Fibroblast of upper back skin (primary cell): Measurements from ENCODE around the gene WASF1.
"Not testable (repeated sequence)": the region's sequence is repeated elsewhere in the genome, so short reads cannot be mapped to it uniquely, and the experiment has no call there.

ENCODE experiments used
- DNase-seq: peaks from one replicate; pipeline ENCODE4 v3.0.0-alpha.2; 2013

WASF1 gene

GRCh38 chr6:110173506-110174132 is 5.9 kb downstream of the WASF1 start:
- no peak for DNase-seq

GRCh38 chr6:110170081-110170480 is 9.4 kb downstream of the WASF1 start:
- no peak for DNase-seq

- no peak for DNase-seq
Observed at GRCh38 chr6:110158479-110158878, 21.0 kb downstream of the WASF1 start.

GRCh38 chr6:110147870-110148269 is 31.6 kb downstream of the WASF1 start:
- no peak for DNase-seq

DNA sequence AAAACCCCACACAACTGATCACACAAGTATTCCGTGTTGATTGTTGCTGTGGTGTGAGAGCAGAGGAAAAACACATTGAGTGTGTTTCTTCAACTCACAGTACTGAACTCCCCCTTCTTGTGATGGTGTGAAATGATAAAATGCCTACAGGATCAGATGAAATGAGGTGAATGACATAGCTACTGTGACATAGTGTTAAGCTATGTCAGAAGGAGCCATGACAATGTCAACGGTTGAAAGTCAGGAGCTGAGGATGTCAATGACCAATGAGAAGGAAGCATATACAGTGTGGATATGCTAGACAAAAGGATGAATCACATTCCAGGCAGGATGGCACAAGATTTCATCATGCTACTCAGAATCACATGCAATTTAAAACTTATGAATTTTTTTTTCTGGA is 38.8 kb downstream of the WASF1 start:
- DNase-seq, result peak; percentile 88

DNA sequence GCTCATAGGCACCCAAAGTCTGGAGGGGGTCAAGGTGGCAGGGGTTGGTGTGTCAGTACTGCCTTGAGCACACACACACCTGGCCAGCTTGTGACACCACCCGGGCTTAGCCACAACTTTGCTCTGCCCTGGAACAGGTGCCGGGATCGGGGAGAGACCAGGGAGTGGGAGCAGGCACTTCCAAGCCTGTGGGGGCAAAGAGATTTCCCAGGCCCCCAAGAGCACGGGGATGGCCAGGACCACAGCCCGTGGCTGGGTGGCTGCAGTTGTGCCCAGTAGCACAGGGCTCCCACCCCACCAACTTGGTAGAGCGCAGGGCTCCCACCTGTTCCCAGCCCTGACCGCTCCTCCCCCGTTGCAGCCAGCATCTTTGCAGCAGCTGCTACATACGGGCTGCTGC is 40.4 kb downstream of the WASF1 start:
- no peak for DNase-seq

DNA sequence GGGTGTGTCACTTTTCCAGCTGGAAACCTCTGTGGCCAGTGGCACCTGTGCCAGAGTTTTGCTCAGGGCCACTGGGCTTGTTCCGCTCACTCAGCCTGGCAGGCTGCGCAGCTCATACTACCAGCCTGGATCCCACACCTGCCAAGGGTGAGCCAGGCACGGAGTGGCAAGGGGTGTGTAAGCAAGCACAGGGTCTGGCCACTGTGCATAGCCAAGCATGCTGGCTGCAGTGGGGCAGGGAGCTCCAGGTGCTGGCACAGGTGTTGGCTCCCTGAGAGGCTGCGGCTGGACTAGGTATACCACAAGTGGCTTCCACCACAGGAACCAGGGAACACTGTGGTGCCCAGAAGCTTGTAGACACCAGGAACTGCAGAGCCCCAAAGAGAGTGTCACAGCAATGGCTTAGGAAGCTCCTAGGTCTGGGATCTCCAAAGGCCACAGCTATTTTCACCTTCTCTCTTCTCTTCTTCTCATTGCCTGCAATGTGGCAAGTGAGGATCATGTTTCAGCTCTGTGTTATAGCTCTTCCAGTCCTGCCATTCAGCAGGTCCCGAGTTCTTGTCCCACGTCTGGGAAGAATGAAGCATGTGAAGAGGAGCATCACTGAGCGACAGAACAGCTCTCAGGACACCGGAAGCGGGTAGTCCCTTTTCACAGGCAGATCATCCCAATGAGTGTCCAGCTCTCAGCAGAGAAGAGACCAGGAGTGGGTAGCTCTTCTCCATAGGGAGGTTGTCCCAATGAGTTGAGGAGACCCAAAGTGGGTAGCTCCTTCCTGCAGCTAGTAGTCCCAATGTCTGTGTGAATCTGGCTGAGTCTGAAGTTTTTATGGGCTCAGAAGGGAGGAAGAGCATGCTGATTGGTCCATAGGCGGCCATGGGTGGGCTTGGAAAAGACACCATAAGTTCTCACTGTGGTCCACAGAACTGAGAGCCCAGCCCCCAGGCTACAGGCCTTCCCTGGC is 41.3 kb downstream of the WASF1 start:
- DNase-seq, result no peak

DNA sequence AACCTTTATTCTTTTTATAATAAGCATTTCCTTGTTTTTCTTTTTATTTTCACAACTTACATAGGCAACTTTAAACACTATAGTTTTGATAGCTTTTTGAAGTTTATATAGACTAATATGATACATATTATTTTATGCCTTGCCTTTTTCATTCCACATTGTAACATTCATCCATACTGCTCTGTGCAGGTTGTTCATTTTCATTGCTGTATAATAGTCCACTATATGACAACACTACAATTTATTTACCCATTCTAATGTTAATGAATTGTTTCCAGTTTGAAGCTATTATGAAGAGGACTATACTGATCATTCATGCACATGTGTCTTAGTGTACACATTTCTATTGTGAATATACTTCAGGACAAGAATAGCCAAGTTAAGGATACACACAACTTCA is 49.1 kb downstream of the WASF1 start:
- DNase-seq, result no peak

- no peak for DNase-seq
Observed at GRCh38 chr6:110128418-110128817, 51.1 kb downstream of the WASF1 start.

DNA sequence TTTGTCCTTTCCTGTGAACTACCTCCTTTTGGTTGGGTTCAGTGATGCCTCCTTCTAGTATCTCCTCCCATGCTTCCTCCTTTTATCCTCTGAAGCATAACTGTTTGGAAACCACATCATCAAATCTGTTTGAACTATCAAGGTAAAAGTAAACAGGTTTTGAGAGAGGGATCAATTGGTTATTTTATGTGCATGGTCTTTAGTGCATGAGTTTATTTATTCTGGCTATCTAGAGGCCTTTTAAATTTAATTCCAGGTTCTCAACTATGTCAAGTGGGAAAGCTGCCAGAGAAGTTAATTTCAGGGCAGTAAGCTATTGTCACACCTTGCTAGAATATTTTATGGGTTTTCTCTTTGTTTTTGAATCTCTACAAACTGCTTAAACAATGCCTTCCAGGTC is 54.1 kb downstream of the WASF1 start:
- no peak for DNase-seq

DNA sequence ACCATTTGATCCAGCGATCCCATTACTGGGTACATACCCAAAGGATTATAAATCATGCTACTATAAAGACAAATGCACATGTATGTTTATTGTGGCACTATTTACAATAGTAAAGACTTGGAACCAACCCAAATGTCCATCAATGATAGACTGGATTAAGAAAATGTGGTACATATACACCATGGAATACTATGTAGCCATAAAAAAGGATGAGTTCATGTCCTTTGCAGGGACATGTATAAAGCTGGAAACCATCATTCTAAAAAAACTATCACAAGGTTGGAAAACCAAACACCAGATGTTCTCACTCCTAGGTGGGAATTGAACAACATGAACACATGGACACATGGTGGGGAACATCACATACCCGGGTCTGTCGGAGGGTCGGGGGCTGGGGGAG is 57.8 kb downstream of the WASF1 start:
- not testable (repeated sequence) for DNase-seq

DNA sequence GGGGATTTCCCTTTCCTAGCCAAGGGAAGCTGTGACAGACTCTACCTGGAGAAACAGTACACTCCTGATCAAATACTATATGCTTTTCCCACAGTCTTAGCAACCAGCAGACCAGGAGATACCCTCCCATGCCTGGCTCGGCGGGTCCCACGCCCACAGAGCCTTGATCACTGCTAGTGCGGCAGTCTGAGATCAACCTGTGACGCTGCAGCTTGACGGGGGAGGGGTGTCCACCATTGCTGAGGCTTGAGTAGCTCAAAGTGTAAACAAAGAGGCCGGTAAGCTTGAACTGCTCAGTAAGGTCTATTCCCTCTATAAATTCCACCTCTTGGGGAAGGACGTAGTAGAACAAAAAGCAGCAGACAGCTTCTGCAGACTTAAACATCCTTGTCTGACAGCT is 63.2 kb downstream of the WASF1 start:
- DNase-seq, result no peak

GRCh38 chr6:110114004-110114403 is 65.5 kb downstream of the WASF1 start:
- DNase-seq, result no peak

DNA sequence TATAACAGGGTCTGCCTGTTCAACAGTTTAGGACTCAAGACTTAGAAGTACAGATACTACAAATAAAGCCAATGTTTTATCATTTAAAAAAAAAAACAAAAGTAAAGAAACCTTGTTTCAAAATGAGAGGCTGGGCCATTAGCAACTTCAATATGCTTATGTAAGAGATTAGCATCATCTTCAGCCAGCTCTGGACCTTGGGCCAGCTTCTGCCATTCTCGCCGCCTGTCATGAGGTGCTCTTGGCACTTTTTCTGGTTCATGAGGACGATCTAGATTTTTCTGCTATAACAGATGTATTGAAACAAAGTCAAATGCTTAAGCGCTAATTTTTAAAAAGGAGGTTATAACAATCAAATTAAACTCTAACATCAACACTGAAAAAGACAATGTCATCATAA is 74.2 kb downstream of the WASF1 start:
- no peak for DNase-seq

DNA sequence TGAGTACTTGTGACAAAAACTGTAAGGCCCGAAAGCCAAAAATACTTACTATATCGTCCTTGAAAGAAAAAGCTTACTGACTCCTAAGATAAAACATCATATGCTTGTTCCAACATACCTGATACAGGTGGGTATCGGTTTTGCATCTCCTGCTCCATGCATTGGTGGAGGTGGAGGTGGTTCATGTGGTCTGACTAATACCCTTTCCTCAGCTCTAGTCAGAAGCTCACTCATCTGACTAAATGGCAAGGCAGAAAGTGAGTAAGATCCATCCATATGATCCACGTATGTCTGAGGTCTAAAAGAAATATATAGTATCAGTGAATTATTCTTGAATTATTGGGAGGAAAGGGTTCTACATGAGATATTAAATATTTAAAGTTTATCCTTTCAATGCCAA is 76.2 kb downstream of the WASF1 start:
- no peak for DNase-seq

- peak; percentile 46 for DNase-seq
Observed at GRCh38 chr6:110102411-110102810, 77.1 kb downstream of the WASF1 start.

DNA sequence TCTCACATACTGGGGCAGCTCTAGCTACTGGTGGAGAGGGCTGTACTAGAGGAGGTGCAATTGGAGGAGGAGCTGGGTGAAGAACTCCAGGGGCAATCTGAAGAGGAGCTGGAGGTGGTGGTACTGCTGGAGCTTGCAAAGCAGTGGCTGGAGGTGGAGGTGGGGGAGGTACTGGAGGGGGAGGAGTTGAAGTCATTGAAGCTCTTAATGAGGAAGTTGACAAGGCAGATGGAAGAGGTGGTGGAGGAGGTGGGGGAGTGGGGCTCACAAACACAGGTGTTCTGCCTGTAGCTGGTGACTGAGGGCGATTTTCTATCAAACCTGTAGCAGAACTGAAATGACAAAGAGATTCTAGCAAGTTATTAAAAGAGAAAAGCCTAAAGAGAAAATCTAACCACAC is 77.6 kb downstream of the WASF1 start:
- DNase-seq, result no peak

DNA sequence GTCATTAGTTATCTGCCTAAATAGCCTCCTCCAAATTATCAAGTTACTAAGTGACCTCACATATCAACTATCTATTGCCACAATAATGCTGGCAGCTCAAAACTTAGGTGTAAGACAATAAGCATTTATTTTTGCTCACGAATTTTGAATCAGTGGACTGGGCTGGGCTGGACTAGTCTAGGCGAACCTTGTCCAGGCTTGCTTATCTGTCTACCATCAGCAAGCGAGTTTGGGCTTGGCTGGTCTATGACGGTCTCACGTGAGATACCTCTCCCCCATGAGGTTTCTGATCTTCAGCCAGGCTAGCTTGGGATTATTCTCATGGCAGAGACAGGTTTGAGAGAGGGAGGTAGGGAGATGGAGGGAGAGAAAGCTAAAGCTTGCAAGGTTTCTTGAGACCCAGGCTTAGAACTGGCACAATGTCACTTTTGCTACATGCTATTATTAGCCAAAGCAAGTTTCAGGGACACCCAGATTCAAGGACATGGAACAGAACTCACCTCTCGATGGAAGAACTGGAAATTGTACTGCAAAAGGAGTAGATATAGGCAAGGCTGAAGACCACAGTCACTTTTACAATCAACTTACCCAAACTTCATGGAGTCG is 80.9 kb downstream of the WASF1 start:
- no peak for DNase-seq

DNA sequence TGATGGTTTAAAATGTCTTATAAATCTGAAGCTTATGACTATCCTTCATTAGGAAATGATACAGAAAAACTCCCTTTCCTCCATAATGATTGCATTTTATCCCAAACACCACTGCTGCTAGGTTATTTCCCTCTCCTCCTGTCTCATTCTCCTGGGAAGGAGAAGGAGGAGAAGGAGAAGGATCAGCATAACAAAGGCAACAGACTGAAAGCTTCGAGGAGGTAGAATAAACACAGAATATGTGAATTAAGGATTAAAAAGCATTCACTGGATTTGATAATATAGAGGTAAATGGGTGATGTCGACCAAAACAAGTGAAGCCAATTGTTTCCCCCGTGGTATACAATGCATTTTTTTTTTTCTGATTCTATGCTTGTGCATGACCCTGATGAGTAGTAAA is 82.0 kb downstream of the WASF1 start:
- DNase-seq, result no peak

GRCh38 chr6:110095935-110096334 is 83.5 kb downstream of the WASF1 start:
- no peak for DNase-seq

GRCh38 chr6:110095101-110095500 is 84.4 kb downstream of the WASF1 start:
- DNase-seq, result no peak

GRCh38 chr6:110093981-110094380 is 85.5 kb downstream of the WASF1 start:
- no peak for DNase-seq

DNA sequence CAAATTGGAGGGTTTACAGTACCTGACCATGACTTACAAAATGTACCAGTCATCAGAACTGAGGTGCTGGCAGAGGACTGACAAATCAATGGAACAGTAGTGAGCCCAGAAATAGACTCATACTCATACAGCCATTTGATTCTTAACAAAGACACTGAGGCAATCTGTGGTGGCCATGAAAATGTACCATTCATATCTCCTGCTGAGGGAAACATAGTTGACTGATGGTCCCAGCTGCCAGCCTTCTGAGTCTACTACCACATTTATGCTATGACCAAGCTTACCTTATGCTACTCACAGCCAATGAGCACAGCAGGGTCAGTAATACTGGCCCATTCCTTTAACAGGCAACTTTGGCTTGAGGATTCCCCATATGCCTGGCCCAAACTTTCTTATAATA is 88.6 kb downstream of the WASF1 start:
- no peak for DNase-seq

DNA sequence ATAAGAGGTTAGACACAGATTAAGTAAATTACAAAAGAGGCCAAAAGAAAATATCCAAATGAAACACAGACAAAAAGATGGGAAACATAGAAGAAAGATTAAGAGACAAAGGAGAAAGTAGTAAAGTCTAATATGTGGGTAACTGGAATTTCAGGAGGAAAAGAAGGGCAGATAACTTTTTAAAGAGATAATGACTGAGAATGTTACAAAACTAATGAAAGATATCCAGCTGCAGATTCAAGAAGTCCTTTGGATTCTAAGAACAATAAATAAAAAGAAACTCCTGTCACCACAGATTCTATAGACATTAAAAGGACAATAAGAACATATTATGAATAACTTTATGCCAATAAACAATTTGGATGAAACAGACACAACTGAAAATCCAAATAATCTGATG is 90.1 kb downstream of the WASF1 start:
- DNase-seq, result no peak
